SK-N-SH (cell line): ENCODE data around the gene LCN1. TPM values are rescaled to one million over a fixed set of nuclear protein-coding genes. Genes with fewer than 3 reads are reported as not detected.

Source experiments
- CTCF ChIA-PET: fragments of 300-600, 350-600 bp; formaldehyde crosslinking; extraction: SDS; loops from one replicate; lab custom pipeline; 2021; lab: Yijun Ruan, JAX
- POLR2A ChIA-PET: fragments of 350-600 bp; sonication (Branson Sonifier 250); formaldehyde crosslinking; extraction: SDS; loops from one replicate; lab custom pipeline; 2020; ENCODE audit warnings: antibody characterized with exemption, inconsistent platforms; lab: Yijun Ruan, JAX
- DNase-seq: peaks from one replicate; pipeline ENCODE4 v3.0.0; 2012
- H2AFZ ChIP-seq: fragments of 200-600 bp; sonication (generic); 2 replicates; pipeline ENCODE4 v1.8.1; 2016; ENCODE audit warnings: antibody characterized with exemption, mild to moderate bottlenecking, low read depth
- H3F3A ChIP-seq: fragments of 200-600 bp; sonication (generic); replicated peaks from 2 replicates; pipeline ENCODE3; 2016; ENCODE audit warnings: antibody characterized with exemption, mild to moderate bottlenecking; ENCODE audit not compliant: insufficient read depth
- H3K27ac ChIP-seq, 2 experiments: fragments of 200-500 bp in 1 of 2; fragments of 200-600 bp in 1 of 2; sonication (Bioruptor generic) in 1 of 2; sonication (generic), shearing (Covaris generic) in 1 of 2; 2 replicates each; pipeline versions ENCODE4 v1.5.1 to v1.6.1; 2014 to 2016; ENCODE audit warnings: low read depth in 2 of 2, inconsistent platforms in 1 of 2, low read length in 1 of 2, mild to moderate bottlenecking in 1 of 2, mixed read lengths in 1 of 2
- H3K27me3 ChIP-seq: fragments of 200-600 bp; sonication (generic), shearing (Covaris generic); 2 replicates; pipeline ENCODE4 v1.6.1; 2016; ENCODE audit warnings: mixed run types; ENCODE audit not compliant: insufficient read depth
- H3K36me3 ChIP-seq, 2 experiments: fragments of 200-500 bp in 1 of 2; fragments of 200-600 bp in 1 of 2; sonication (Bioruptor generic) in 1 of 2; sonication (generic) in 1 of 2; replicated peaks in 1 of 2; 2 replicates each; pipeline versions ENCODE3 to v1.5.1; 2014 to 2016; ENCODE audit warnings: low read length in 1 of 2, mild to moderate bottlenecking in 1 of 2; ENCODE audit not compliant: insufficient read depth in 2 of 2, control insufficient read depth in 1 of 2
- H3K4me1 ChIP-seq, 2 experiments: fragments of 200-500 bp in 1 of 2; fragments of 200-600 bp in 1 of 2; sonication (Bioruptor generic) in 1 of 2; sonication (generic), shearing (Covaris generic) in 1 of 2; 2 replicates each; pipeline versions ENCODE4 v1.5.1 to v1.6.1; 2014 to 2016; ENCODE audit warnings: low read depth in 1 of 2, low read length in 1 of 2, mixed run types in 1 of 2; ENCODE audit not compliant: insufficient read depth in 2 of 2, control insufficient read depth in 1 of 2
- H3K4me2 ChIP-seq: fragments of 200-600 bp; sonication (generic), shearing (Covaris generic); 2 replicates; pipeline ENCODE4 v1.6.1; 2017; ENCODE audit warnings: mixed run types
- H3K4me3 ChIP-seq, 2 experiments: fragments of 200-500 bp in 1 of 2; fragments of 200-600 bp in 1 of 2; sonication (Bioruptor generic) in 1 of 2; sonication (generic), shearing (Covaris generic) in 1 of 2; 2 replicates each; pipeline versions ENCODE4 v1.5.1 to v1.8.1; 2014 to 2016; ENCODE audit warnings: low read depth in 2 of 2, inconsistent platforms in 1 of 2, low read length in 1 of 2, mild to moderate bottlenecking in 1 of 2, mixed read lengths in 1 of 2, moderate library complexity in 1 of 2
- H3K79me2 ChIP-seq: fragments of 200-600 bp; sonication (generic); 2 replicates; pipeline ENCODE4 v1.8.1; 2017; ENCODE audit warnings: mild to moderate bottlenecking; ENCODE audit not compliant: insufficient read depth
- H3K9ac ChIP-seq: fragments of 200-600 bp; sonication (generic); 2 replicates; pipeline ENCODE4 v1.6.1; 2017; ENCODE audit warnings: mixed run types
- H3K9me2 ChIP-seq: fragments of 200-600 bp; sonication (generic); 2 replicates; pipeline ENCODE4 v1.6.1; 2017; ENCODE audit warnings: mixed run types
- H3K9me3 ChIP-seq: fragments of 200-600 bp; sonication (generic); 2 replicates; pipeline ENCODE4 v1.6.1; 2017; ENCODE audit warnings: mixed run types, mild to moderate bottlenecking, moderate library complexity
- H4K20me1 ChIP-seq: fragments of 200-600 bp; sonication (generic); 2 replicates; pipeline ENCODE4 v1.6.1; 2017; ENCODE audit warnings: mild to moderate bottlenecking, mixed run types; ENCODE audit not compliant: insufficient read depth
- CHD2 ChIP-seq: fragments of 150-350 bp; IDR thresholded peaks from 2 replicates; pipeline ENCODE4 v1.6.1; 2018; ENCODE audit warnings: low read length; ENCODE audit not compliant: partially characterized antibody
- CTCF ChIP-seq: fragments of 200-600 bp; sonication (generic); IDR thresholded peaks from 2 replicates; pipeline ENCODE4 v1.6.1; 2017; ENCODE audit warnings: antibody characterized with exemption, mild to moderate bottlenecking, moderate library complexity
- ELF1 ChIP-seq: IDR thresholded peaks from 2 replicates; pipeline ENCODE4 v1.4.0; 2012
- EZH2phosphoT487 ChIP-seq: fragments of 200-600 bp; sonication (generic); IDR thresholded peaks from 2 replicates; pipeline ENCODE4 v1.6.1; 2017; ENCODE audit warnings: low read depth, mixed run types, mild to moderate bottlenecking, antibody characterized with exemption, moderate library complexity, borderline replicate concordance
- FOSL2 ChIP-seq: IDR thresholded peaks from 2 replicates; pipeline ENCODE4 v1.4.0; 2012; ENCODE audit warnings: low read depth, mild to moderate bottlenecking, moderate library complexity, borderline replicate concordance
- FOXJ3 ChIP-seq: sonication (generic); formaldehyde crosslinking; IDR thresholded peaks from 2 replicates; pipeline ENCODE4 v1.5.1; 2020; ENCODE audit warnings: mild to moderate bottlenecking, missing genetic modification reagents
- FOXM1 ChIP-seq: IDR thresholded peaks from 2 replicates; pipeline ENCODE4 v1.4.0; 2012; ENCODE audit warnings: low read depth, mild to moderate bottlenecking
- JUND ChIP-seq: IDR thresholded peaks from 2 replicates; pipeline ENCODE4 v1.4.0; 2012
- MAX ChIP-seq: IDR thresholded peaks from 2 replicates; pipeline ENCODE4 v1.4.0; 2012; ENCODE audit warnings: low read depth
- MXI1 ChIP-seq: IDR thresholded peaks from 2 replicates; pipeline ENCODE4 v1.6.1; 2012; ENCODE audit warnings: mild to moderate bottlenecking, low read depth, low read length, improper control_type of control experiment
- POLR2AphosphoS5 ChIP-seq: IDR thresholded peaks from 2 replicates; pipeline ENCODE4 v1.6.1; 2012; ENCODE audit warnings: low read depth, low read length
- RAD21 ChIP-seq: IDR thresholded peaks from 2 replicates; pipeline ENCODE4 v1.6.1; 2012; ENCODE audit warnings: mild to moderate bottlenecking, low read length
- REST ChIP-seq: IDR thresholded peaks from 2 replicates; pipeline ENCODE4 v1.6.1; 2012; ENCODE audit warnings: mild to moderate bottlenecking, low read depth, low read length, moderate library complexity
- RXRA ChIP-seq: IDR thresholded peaks from 2 replicates; pipeline ENCODE4 v1.4.0; 2012; ENCODE audit warnings: low read depth, mild to moderate bottlenecking, borderline replicate concordance
- SIN3A ChIP-seq: IDR thresholded peaks from 2 replicates; pipeline ENCODE4 v1.6.1; 2012; ENCODE audit warnings: low read depth, mild to moderate bottlenecking, low read length, moderate library complexity, borderline replicate concordance
- TCF12 ChIP-seq: IDR thresholded peaks from 2 replicates; pipeline ENCODE4 v1.4.0; 2012
- YY1 ChIP-seq: IDR thresholded peaks from 2 replicates; pipeline ENCODE4 v1.4.0; 2012; ENCODE audit warnings: low read depth, mild to moderate bottlenecking
- WGBS: methylation state at CpG from one replicate; pipeline ENCODE4 v1.1.6; 2017; ENCODE audit warnings: low lambda C conversion rate; 5-methylcytosine and 5-hydroxymethylcytosine counted together
- polyA plus RNA-seq, 3 experiments: library from polyadenylated mRNA; depleted of rRNA; stranded (reverse); fragments of >200 nt; gene quantifications; 2 replicates each; pipeline ENCODE4 v1.2.3, GENCODE V29; 2012

Gene LCN1
- polyA plus RNA-seq, 1 of the 3 experiments (the other 2 are of a cell fraction), result not detected

GRCh38 chr9:135490166-135490870 lies 30.9 kb upstream of the LCN1 start:
- Histone ChIP-seq H3K27me3 (no peaks in the 10 kb centered on the region), H3F3A (no peaks in the 10 kb centered on the region), H2AFZ (no peak overlapping the region), H3K27ac (no peak overlapping the region), H3K9me3 (no peaks in the 10 kb centered on the region), H3K9ac (no peak overlapping the region), H3K4me3 (no peak overlapping the region), H4K20me1 (no peaks in the 10 kb centered on the region), H3K9me2 (no peaks in the 10 kb centered on the region), H3K4me1 (no peaks in the 10 kb centered on the region), H3K79me2 (no peaks in the 10 kb centered on the region), H3K36me3 (peaks cover 0 to 35% of the 10 kb centered on the region in 2 experiments), H3K4me2 (no peak overlapping the region)
- CTCF ChIA-PET, result interaction anchor here (1.8 to 4.2 kb wide), 2 partner anchors 9 to 14 kb away, joined by 7 to 12 read pairs; partner anchors contain the start of gene MRPS2
- 94% methylated on average over 16 of the region's 16 CpGs for WGBS
- DNase-seq, result no peak
- POLR2A ChIA-PET, result no interaction called here
- TF ChIP-seq FOXJ3 (CRISPR knock-in tag) (no peak), SIN3A (no peak), CHD2 (no peak), YY1 (no peak), MAX (no peak), FOXM1 (no peak), FOSL2 (no peak), ELF1 (no peak), MXI1 (no peak), POLR2AphosphoS5 (no peak), CTCF (no peak), REST (no peak), RAD21 (no peak), EZH2phosphoT487 (no peak), JUND (no peak), TCF12 (no peak), RXRA (no peak)
